HG02852 (cell line): Measurements from ENCODE around the gene MAP2K5.

Source experiments
- ATAC-seq: cut with Tn5 transposase; IDR thresholded peaks from one replicate; pipeline ENCODE4 v1.9.1; 2021; ENCODE audit warnings: mild to moderate bottlenecking, moderate library complexity; ENCODE audit not compliant: unreplicated experiment

Gene MAP2K5

GRCh38 chr15:67852418-67852817, 309.9 kb downstream of the MAP2K5 start:
- ATAC-seq: no peak

GRCh38 chr15:67853454-67853853, 311.0 kb downstream of the MAP2K5 start:
- ATAC-seq: no peak

GRCh38 chr15:67854358-67854757, 311.9 kb downstream of the MAP2K5 start:
- no peak for ATAC-seq

- no peak for ATAC-seq
These were observed 313.3 kb downstream of the MAP2K5 start for GRCh38 chr15:67855842-67856241.
